GM12878 (cell line): ENCODE data around the gene THOC5.

ENCODE experiments used
- GABPA ChIP-seq: IDR thresholded peaks from 2 replicates; pipeline ENCODE4 v1.6.1; 2014; ENCODE audit warnings: antibody characterized with exemption, low read depth, mild to moderate bottlenecking, inconsistent platforms
- TF ChIP-seq, protein P1 (sequence below), 3 experiments: IDR thresholded peaks in 2 of 3; conservative IDR thresholded peaks in 1 of 3; 2 replicates each; pipeline ENCODE4 v1.5.1; 2011; ENCODE audit warnings: low read depth in 3 of 3, low read length in 3 of 3, mild to moderate bottlenecking in 3 of 3, control low read depth in 2 of 3, moderate library complexity in 2 of 3, inconsistent platforms in 1 of 3, mixed read lengths in 1 of 3; ENCODE audit not compliant: control insufficient read depth in 2 of 3, insufficient read depth in 1 of 3; ENCODE audit errors: extremely low read depth in 1 of 3

DNA sequence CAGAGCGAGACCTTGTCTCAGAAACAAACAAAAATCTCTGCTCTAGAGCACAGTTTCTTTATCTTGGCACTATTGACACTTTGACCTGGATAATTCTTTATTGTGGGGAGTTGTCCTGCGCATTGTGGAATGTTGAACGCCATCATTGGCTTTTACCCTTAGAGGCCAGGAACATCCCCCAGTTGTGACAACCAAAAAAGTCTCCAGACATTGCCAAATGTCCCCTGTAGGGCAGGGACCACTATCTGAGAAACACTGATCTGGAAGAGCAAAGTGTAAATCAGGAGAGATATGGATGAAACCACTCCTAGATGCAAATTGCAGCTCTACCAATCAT, 45.1 kb upstream of the THOC5 start:
- TF ChIP-seq GABPA, result no peak
- TF ChIP-seq, protein P1, sequence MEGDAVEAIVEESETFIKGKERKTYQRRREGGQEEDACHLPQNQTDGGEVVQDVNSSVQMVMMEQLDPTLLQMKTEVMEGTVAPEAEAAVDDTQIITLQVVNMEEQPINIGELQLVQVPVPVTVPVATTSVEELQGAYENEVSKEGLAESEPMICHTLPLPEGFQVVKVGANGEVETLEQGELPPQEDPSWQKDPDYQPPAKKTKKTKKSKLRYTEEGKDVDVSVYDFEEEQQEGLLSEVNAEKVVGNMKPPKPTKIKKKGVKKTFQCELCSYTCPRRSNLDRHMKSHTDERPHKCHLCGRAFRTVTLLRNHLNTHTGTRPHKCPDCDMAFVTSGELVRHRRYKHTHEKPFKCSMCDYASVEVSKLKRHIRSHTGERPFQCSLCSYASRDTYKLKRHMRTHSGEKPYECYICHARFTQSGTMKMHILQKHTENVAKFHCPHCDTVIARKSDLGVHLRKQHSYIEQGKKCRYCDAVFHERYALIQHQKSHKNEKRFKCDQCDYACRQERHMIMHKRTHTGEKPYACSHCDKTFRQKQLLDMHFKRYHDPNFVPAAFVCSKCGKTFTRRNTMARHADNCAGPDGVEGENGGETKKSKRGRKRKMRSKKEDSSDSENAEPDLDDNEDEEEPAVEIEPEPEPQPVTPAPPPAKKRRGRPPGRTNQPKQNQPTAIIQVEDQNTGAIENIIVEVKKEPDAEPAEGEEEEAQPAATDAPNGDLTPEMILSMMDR (IDR thresholded peaks at IDR 0.05 in 2 of 3, conservative IDR thresholded peaks at IDR 0.05 in 1 of 3; ENCODE audit: control insufficient read depth in 2 of 3, extremely low read depth in 1 of 3, insufficient read depth in 1 of 3, low read depth in 3 of 3, low read length in 3 of 3), result no peak
